ENCODE measurements around the gene ASTN2. TPM values are rescaled to one million over a fixed set of nuclear protein-coding genes. Genes with fewer than 3 reads are reported as not detected.

The ASTN2 gene
- total RNA-seq, 4 donors from 2014 or later: 4.0 to 7.0 (median 4.9) TPM

- H3K4me1 ChIP-seq: no peaks in the 10 kb centered on the region
- no peaks in the 10 kb centered on the region for H3K9me3 ChIP-seq
- 0 to 71% methylated on average over 1 of the region's 1 CpG for WGBS, 2 donors (ENCODE audit: low coverage in 1 of 2)
- ATAC-seq: no peak
- H3K4me3 ChIP-seq: no peak overlapping the region
- H3K27ac ChIP-seq: no peak overlapping the region
- no peaks in the 10 kb centered on the region for H3K36me3 ChIP-seq
- H3K27me3 ChIP-seq: peaks cover 6% of the 10 kb centered on the region
- TF ChIP-seq, protein P1, sequence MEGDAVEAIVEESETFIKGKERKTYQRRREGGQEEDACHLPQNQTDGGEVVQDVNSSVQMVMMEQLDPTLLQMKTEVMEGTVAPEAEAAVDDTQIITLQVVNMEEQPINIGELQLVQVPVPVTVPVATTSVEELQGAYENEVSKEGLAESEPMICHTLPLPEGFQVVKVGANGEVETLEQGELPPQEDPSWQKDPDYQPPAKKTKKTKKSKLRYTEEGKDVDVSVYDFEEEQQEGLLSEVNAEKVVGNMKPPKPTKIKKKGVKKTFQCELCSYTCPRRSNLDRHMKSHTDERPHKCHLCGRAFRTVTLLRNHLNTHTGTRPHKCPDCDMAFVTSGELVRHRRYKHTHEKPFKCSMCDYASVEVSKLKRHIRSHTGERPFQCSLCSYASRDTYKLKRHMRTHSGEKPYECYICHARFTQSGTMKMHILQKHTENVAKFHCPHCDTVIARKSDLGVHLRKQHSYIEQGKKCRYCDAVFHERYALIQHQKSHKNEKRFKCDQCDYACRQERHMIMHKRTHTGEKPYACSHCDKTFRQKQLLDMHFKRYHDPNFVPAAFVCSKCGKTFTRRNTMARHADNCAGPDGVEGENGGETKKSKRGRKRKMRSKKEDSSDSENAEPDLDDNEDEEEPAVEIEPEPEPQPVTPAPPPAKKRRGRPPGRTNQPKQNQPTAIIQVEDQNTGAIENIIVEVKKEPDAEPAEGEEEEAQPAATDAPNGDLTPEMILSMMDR (IDR thresholded peaks at IDR 0.05): no peak
- TF ChIP-seq POLR2AphosphoS5 (IDR thresholded peaks at IDR 0.05): no peak
- TF ChIP-seq EP300 (IDR thresholded peaks at IDR 0.05): no peak
- no peak for TF ChIP-seq POLR2A (IDR thresholded peaks at IDR 0.05)
Measured at GRCh38 chr9:117231012-117231411, 183.8 kb downstream of the ASTN2 start.

DNA sequence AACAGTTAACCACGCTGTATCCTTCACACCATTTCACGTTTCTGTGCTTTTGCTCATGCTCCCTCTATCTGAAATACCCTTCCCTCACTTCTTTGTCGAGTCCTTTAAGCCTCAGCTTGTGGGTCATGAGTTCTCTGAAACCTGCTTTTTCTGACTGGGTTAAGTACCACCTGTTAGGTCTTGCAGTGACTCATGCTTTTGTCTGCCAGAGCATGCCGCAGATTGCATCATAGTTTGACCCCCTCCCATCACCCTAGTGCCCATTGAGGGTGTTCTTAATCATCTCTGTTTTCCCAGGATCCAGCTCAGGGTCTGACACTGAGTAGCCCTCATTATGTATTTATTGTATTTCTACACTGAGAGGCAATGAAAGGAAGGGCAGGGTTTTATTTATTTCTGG lies 190.2 kb downstream of the ASTN2 start:
- ATAC-seq: no peak
- H3K36me3 ChIP-seq: no peaks in the 10 kb centered on the region
- TF ChIP-seq POLR2AphosphoS5 (IDR thresholded peaks at IDR 0.05) (no peak), POLR2A (IDR thresholded peaks at IDR 0.05) (no peak), EP300 (IDR thresholded peaks at IDR 0.05) (no peak)
- TF ChIP-seq, protein P1 (IDR thresholded peaks at IDR 0.05): no peak
- no peaks in the 10 kb centered on the region for H3K9me3 ChIP-seq
- H3K4me1 ChIP-seq: no peaks in the 10 kb centered on the region
- no peak overlapping the region for H3K27ac ChIP-seq
- no peak overlapping the region for H3K4me3 ChIP-seq
- WGBS, 2 donors (ENCODE audit: low coverage in 1 of 2): 65 to 70% methylated on average over 4 of the region's 4 CpGs
- H3K27me3 ChIP-seq: no peaks in the 10 kb centered on the region

- Histone ChIP-seq H3K36me3 (no peaks in the 10 kb centered on the region), H3K4me3 (no peak overlapping the region), H3K27me3 (no peaks in the 10 kb centered on the region), H3K9me3 (no peaks in the 10 kb centered on the region), H3K4me1 (no peaks in the 10 kb centered on the region), H3K27ac (no peak overlapping the region)
- no peak for TF ChIP-seq EP300 (IDR thresholded peaks at IDR 0.05)
- TF ChIP-seq POLR2A (IDR thresholded peaks at IDR 0.05): no peak
- TF ChIP-seq, protein P1 (IDR thresholded peaks at IDR 0.05): no peak
- TF ChIP-seq POLR2AphosphoS5 (IDR thresholded peaks at IDR 0.05): no peak
- 56 to 58% methylated on average over 3 of the region's 3 CpGs for WGBS, 2 donors (ENCODE audit: low coverage in 1 of 2)
- ATAC-seq: no peak
Measured at GRCh38 chr9:117218951-117219350, 195.9 kb downstream of the ASTN2 start.

DNA sequence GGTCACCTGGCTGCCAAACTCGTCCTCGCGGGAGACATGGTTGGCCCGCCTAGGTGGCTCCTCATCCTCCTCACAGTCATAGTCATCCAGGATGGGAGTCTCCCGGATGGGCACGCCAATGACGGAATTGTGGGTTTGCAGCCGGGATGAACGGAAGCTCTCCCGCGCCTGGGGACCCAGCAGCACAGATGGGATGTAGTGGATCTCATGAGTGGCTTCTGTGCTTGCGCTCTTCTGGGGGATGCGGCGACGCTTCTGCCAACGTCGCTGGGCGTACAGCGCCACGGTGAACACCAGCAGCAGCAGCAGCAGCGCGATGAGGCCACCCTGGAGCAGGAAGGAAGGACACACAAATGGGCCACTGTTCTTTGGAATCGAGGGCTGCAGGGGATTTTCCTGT lies 200.4 kb downstream of the ASTN2 start:
- Histone ChIP-seq H3K27me3 (no peaks in the 10 kb centered on the region), H3K9me3 (no peaks in the 10 kb centered on the region), H3K36me3 (no peaks in the 10 kb centered on the region), H3K4me3 (no peak overlapping the region), H3K27ac (no peak overlapping the region), H3K4me1 (no peaks in the 10 kb centered on the region)
- TF ChIP-seq POLR2AphosphoS5 (IDR thresholded peaks at IDR 0.05) (no peak), EP300 (IDR thresholded peaks at IDR 0.05) (no peak), POLR2A (IDR thresholded peaks at IDR 0.05) (no peak)
- TF ChIP-seq, protein P1 (IDR thresholded peaks at IDR 0.05): no peak
- WGBS, 2 donors (ENCODE audit: low coverage in 1 of 2): 100% methylated on average over 1 of the region's 23 CpGs; no CpG with 5 or more reads in 1 of the 2 donors
- no peak for ATAC-seq

DNA sequence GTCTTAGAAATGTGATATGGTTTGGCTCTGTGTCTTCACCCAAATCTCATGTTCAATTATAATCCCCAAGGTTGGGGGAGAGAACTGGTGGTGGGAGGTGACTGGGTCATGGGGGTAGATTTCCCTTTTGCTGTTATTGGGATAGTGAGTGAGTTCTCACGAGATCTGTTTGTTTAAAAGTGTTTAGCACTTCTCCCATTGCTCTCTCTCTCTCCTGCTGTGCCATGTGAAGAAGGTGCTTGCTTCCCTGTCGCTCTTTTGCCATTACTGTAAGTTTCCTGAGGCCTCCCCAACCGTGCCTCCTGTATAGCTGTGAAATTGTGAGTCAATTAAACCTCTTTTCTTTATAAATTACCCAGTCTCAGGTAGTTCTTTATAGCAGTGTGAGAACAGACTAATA lies 203.6 kb downstream of the ASTN2 start:
- Histone ChIP-seq H3K27ac (no peak overlapping the region), H3K36me3 (no peaks in the 10 kb centered on the region), H3K4me1 (no peaks in the 10 kb centered on the region), H3K4me3 (no peak overlapping the region), H3K27me3 (peaks cover 7% of the 10 kb centered on the region), H3K9me3 (peaks cover 0 to 21% (median 0%) of the 10 kb centered on the region in 3 donors)
- ATAC-seq: no peak
- no peak for TF ChIP-seq POLR2A (IDR thresholded peaks at IDR 0.05)
- TF ChIP-seq, protein P1 (IDR thresholded peaks at IDR 0.05): no peak
- TF ChIP-seq POLR2AphosphoS5 (IDR thresholded peaks at IDR 0.05): no peak
- TF ChIP-seq EP300 (IDR thresholded peaks at IDR 0.05): no peak
- WGBS, 2 donors (ENCODE audit: low coverage in 1 of 2): 0 to 22% methylated on average over 2 to 3 of the region's 3 CpGs
